Activated CD4-positive, alpha-beta T cell treated with anti-CD3 and anti-CD28 coated beads for 4 hours (primary cell): ENCODE data around the gene FAM20C.
A peak's percentile ranks its signal among the peaks of the same experiment; 100 is the strongest.

ENCODE experiments used
- DNase-seq, 2 donors: peaks; one replicate each; pipeline ENCODE4 v3.0.0-alpha.2; 2020

The FAM20C gene

DNA sequence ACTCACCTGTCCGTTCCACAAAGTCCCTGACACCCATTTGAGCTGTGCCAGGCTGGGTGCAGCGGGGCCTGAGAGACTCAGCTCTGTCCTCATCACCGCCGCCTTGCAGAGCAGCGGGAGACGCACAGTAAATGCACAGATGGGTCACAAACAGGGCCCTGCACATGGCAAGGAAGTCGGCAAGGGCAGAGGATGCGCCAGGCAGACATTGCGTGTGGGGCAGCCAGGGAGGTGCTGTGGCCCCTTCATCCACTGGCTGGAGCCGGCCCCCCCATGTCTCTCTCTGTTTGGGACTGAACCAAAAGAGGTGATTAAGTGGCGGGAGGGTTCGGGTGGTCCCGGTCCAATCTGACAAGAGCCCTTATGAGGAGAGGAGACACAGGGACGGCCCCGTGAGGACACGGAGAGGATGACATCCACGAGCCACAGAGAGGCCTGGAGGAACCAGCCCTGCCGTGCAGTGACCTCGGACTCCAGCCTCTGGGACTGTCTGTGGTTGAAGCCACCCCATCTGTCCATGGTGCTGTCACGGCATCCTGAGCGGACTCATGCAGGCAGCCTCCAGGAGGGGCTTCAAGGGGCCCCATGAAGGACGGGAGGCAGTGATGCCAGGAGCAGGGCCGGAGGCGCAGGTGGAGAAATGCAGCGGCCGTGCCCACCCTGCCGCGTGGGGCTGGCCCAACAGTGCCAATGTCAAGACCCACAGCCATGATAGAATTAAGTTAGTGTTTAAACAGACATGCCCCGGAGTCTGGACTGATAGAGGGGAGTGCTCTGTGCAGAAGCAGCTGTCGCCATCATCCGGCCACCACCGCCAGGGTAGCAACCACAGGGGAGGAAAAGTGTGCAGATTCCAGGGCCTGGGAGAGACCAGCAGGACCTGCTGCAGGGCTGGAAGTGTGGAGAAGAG, 69.2 kb downstream of the FAM20C start:
- no peak for DNase-seq

DNA sequence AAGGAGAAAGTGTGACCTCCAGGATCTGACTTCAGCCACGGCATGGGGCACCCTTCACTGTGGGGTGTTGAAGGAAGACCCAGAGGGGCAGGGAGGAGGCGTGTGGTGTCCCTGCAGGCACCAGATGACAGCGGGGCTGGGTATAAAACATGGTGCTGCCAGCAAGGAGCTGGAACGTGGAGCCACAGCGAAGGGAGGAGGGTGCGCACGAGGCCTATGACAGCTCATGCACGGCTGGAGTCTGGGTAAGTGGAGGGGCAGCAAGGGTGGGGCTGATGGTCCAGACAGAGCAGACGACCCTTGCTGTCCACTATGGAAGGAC, 69.8 kb downstream of the FAM20C start:
- no peak for DNase-seq

DNA sequence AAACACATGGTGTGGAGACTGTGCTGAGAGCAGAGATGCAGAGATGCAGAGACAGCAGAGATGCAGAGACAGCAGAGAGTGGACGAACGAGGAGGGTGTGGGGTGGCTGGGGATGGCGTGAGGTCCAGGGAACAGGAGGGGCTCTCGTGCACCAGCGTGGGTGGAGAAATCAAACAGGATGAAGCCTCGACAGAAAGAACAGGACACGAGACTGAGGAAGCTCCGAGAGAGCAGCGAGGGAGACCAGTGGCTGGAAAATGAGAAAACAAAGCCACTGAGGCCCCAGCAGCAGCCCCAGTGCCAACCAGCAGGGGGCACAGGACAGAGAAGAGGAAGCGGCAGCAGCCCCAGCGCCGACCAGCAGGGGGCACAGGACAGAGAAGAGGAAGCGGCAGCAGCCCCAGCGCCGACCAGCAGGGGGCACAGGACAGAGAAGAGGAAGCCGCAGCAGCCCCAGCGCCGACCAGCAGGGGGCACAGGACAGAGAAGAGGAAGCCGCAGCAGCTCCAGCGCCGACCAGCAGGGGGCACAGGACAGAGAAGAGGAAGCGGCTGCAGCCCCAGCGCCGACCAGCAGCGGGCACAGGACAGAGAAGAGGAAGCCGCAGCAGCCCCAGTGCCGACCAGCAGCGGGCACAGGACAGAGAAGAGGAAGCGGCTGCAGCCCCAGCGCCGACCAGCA, 70.4 kb downstream of the FAM20C start:
- DNase-seq = peak in 1 of 2 donors; percentile 32

DNA sequence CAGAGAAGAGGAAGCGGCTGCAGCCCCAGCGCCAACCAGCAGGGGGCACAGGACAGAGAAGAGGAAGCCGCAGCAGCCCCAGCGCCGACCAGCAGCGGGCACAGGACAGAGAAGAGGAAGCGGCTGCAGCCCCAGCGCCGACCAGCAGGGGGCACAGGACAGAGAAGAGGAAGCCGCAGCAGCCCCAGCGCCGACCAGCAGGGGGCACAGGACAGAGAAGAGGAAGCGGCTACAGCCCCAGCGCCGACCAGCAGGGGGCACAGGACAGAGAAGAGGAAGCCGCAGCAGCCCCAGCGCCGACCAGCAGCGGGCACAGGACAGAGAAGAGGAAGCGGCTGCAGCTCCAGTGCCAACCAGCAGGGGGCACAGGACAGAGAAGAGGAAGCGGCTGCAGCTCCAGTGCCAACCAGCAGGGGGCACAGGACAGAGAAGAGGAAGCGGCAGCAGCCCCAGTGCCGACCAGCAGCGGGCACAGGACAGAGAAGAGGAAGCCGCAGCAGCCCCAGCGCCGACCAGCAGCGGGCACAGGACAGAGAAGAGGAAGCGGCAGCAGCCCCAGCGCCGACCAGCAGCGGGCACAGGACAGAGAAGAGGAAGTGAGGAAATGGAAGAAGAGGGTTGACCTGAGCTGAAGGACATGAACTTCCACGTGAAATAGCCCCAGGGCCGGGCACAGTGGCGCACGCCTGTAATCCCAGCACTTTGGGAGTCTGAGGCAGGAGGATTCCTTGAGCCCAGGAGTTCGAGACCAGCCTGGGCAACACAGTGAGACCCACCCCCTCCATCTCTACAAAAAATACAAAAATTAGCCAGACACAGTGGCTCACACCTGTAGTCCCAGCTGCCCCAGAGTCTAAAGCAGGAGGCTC, 71.3 kb downstream of the FAM20C start:
- DNase-seq = peak in 1 of 2 donors; percentile 50

DNA sequence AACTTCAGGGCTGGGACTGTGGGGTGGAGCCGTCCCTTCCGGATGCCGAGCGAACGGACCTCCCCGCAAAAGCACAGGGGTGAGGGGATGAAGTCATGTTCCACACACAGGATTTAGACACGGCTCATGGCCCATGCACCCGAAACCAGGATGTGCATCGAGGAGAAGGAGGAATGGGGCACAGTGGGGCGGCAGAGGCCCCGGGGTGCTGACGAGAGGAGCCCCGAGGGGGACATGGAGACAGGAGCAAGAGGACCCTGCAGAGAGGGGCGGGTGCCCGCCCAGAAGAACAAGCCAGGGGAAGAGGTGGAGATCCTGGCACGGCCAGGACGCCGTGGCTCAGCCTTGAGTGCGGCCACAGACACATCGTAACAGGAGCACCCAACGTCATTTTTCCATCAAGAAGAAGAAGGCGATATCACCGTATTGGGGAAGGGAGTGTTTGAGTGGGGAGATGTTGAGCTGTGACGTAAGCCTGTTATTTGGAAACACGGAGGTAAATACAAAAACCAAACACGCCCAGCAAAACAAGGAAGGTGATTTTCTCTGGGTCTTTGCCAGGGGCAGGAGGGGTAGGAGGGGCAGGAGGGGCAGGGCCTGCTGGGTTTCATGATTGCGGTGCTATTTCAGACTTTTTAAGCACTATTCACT, 72.3 kb downstream of the FAM20C start:
- DNase-seq = no peak

DNA sequence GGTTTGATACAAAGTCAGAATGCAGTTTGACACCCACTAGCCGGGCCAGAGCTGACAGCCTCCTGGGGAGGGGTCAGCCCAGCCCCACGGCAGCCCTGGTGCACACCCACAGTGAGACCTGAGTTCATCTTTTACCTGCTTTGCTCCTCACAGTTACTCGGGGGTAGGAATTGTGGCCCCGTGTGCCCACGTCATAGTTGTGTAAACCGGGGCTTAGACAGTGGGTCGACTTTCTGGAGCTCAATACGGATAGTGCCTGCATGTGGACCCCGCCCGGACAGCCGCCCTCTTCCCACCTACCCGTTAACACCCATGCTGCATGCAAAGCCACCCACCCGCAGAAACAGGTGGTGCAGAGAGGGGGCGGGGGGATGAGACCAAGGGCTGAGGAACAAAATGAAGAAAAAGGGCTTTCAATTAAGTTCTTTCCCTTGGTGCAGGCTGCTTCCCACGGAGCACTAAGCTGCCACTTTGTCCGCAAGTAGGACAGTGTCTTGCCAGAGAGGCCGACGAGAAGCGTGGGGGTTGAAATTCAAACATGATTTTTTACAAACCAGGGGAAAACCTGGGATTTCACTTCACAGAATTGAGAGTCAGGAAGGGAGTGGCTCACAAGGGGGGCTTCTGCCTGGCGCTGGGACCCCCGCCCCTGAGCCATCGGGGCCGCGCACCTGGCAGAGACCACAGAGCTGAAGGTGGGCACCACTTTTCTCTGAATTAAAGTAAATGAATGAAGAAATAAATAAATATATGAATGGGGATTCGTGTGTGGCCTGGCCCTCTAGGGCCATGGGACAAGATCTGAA, 73.0 kb downstream of the FAM20C start:
- DNase-seq = no peak

DNA sequence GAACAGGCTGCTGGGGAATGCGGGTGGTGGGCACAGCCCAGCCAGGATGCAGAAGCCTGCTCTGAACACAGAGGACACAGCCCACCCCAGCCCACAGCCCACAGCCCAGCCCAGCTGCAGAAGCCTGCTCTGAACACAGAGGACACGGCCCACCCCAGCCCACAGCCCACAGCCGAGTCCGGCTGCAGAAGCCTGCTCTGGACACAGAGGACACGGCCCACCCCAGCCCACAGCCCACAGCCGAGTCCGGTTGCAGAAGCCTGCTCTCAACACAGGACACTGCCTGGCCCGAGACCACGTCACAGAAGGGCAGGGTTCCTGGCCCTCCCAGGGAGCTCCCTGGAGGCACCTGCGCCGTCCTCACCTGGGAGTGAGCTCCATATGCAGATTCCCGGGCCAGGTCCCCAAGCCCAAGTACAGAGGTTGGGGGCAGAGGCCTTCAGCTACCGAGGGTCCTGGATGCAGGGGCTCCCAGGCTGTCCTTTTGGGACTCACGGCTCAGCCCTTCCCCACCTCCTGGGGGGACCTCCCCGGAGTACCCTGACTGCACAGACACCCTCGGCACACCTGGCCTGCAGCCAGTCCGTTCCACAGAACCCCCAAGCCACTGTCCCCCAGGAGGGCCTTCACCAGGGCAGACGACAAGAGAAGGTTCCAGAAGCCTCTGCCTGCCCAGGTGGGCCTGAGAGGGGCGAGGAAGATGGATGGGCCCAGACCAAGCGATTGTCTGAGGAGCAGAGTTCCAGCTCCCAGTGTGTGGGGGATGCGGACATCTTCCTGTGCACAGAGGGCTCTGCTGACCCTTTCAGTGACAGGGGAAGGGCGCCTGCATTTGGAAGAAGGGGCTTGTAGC, 73.9 kb downstream of the FAM20C start:
- no peak for DNase-seq

DNA sequence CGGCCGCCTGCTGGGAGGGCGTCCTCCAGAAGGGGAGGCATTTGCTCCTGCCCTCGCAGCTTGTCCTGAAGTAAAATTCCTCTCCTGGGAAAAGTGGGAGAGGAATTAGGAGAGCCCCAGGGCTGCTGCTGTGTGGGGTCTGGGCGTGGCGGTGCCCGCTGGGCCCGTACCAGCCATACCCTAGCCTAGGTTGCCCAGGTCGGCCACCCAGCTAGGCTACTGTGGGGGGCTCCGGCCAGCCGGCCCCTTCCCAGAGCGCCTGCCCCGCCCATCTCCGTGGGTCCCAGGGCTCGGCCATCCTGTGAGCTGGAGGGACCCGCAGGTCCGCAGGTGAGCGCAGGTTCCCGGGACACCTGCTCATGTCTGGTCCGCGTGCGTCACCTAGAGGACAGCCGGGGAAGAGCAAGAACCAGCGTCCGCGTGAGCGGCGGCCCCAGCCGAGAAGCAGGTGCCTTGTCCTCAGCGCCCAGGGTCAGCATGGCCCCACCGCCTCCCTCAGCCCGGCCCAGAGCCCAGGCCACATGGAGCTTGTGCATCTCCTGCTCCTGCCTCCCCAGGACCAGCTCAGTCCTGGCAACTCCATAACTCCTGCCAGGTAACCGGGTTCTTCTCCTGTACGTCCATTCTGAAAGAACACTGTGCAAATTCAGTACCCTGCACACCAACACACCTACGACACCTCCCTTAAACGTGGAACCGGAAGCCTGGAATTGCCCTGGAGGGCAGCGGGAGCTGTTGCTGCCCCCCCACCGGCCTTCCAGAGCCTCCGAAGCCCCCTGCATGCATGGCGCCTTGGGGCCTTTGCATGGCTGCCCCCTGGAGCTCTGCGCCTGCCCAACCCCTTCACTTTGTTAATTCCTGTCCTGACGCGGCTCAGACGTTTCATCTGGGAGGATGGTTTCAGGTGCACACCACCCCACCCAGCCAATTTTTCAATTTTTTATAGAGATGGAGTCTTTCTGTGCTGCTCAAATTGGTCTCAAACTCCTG, 74.8 kb downstream of the FAM20C start:
- no peak for DNase-seq

DNA sequence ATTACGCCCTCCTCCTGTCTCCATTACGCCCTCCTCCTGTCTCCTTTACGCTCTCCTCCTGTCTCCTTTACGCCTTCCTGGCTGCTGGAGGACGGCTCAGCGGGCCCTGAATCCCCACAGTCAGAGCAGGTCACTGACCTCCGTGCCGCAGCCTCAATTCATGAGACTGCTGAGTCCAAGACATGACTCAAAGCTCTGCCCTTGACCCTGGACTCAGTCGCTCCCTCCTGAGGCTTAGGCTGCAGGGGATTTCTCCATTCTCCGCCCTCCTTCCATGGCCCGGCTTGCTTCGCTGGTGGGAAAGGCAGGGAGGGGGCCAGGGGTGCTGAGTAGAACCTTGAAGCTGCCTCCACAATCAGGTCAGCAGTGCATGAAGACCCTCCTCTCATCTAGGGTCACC, 76.6 kb downstream of the FAM20C start:
- DNase-seq = no peak

DNA sequence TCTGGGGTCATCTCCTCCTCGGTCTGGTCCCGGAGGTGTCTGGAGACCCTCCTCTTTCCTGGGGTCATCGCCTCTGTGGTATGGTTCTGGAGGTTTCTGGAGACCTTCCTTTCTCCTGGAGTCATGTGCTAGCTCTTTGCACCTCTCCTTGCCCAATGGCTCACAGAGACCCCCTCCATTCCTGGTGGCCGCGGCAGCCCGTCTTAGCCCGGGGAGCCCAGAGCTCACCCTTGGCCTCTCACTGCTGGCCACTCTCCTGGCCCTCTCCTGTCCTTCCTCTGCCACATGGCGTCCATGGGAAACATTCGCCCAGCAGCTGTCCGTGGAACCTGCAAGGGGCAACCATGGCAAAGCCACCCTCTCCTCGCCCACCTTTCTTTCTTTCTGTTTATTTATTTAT, 77.3 kb downstream of the FAM20C start:
- no peak for DNase-seq

DNA sequence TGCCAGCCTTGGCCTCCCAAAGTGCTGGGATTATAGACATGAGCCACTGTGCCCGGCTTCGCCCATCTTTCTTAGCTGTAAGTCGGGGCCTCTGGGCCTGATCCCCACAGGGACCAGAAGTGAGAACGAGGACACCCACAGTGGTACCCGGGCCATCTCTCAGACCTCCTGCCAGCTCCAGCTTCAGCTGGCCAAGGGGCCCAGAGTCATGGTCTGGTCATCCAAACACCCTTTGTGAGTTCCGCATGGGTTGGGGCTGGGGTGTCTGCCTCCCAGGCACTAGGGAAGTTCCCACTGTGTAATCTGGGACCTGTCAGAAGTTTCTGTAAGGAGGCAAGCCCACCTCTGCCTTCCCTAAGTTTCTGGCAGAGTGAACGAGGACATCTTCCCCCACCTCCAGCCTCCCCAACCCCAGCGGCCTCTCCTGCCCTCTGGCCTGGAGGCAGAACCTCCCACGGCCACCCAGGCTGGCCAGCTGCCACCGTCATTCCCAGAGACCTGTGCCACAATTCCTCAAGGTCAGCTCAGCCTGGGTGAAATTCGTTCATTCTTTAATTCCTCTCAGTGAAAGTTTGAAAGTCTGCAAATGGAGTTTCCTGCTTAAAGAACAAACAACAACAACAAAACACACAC, 78.1 kb downstream of the FAM20C start:
- DNase-seq = no peak

DNA sequence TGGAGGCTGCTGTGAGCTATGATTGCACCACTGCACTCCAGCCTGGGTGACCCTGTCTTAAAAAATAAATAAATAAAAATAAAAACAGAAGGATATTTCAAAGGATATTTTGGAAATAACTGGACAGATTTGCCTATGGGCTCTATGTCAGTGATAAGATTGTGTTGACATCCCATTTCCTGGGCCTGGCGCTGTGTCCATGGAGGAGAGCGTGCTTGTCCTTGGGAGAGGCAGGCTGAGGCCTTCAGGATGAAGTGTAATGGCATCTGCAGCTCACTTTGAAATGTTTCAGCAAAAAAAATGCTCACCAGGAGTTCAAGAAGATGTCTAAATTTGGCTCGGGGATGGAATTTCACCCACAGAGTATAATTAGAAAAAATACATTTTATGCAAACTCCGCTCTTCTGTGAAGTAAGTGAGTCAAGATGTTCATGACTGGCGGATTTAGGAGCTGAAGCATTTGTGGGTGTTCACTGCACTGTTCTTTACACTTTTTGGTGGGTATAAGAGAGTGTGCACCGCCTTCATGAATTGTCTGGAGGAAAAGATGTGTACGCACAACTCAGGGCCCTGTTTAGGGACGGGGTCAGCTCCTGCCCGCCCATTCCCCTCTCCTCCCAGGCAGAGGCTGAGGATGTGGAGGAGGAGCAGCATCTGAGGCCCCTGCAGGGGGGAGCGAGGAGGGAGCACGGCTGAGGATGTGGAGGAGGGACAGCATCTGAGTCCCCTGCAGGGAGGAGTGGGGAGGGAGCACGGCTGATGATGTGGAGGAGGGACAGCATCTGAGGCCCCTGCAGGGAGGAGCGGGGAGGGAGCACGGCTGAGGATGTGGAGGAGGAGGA, 79.1 kb downstream of the FAM20C start:
- no peak for DNase-seq

DNA sequence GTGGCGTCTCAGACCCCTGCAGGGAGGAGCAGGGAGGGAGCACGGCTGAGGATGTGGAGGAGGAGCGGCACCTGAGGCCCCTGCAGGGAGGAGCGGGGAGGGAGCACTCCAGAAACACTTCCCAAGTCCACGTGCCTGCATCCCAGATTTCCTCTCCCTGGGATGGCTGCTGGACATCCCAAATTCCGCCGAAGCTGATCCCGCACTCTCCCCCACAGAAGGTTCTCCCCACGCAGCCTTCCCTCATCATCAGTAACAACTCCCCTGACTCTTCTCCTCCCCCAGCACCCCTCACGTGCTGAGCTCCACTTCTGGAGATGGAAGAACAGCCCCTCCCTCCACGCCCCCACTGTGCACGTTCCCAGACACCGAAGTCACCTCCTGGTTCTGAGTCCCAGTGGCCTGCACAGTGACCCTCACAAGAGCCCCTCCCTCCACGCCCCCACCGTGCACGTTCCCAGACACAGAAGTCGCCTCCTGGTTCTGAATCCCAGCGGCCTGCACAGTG, 79.8 kb downstream of the FAM20C start:
- DNase-seq = no peak

DNA sequence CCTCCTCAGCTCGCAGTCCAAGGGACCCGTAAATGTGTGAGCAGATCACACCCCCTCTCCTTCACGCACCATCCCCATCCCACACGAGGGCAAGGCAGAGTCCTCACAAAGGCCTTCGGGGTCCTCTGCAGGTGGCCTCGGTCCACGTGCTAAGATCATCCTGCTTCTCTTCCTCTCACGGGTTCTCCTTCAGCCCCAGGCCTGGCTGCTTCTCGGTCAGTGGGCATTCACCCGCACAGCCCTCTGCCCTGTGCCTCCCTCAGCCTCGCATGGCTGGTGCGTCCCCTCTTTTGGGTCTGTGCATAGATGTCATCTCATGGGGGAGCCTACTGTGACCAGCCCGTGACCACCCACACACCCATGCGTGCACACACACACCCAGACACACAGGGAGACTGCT, 80.3 kb downstream of the FAM20C start:
- no peak for DNase-seq

DNA sequence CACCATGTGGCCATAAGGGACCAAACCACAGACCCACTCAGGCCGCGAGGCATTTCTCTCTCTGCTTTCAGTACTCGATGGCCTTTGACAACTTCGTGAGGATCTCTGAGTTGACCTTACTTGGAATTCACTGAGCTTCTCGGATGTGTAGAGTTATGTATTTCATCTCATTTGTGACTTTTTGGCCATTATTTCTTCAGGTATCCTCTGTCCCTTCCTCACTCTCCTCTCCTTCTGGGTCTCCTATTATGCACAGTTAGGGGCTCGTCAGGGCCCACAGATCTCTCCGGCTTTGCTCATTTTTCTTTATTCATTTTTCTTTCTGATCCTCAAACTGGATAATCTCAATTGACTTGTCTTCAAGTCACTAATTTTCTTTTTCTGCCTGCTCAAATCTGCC, 81.0 kb downstream of the FAM20C start:
- DNase-seq = no peak

DNA sequence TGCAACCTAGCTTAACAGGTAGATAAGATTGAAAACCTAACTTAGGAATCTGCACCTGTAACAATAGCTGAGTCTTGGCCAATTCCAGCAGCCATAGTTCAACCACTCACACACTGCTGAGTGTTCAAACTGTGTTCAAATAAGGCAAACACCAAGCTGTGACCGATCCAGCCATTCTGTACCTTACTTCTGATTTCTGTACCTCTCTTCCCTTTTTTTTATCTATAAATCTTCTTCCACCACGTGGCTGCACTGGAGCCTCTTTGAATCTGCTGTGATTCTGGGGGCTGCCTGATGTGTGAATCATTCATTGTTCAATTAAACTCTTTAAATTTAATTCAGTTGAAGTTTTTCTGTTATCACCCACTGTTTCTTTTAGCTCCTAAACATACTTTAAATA, 81.9 kb downstream of the FAM20C start:
- no peak for DNase-seq

DNA sequence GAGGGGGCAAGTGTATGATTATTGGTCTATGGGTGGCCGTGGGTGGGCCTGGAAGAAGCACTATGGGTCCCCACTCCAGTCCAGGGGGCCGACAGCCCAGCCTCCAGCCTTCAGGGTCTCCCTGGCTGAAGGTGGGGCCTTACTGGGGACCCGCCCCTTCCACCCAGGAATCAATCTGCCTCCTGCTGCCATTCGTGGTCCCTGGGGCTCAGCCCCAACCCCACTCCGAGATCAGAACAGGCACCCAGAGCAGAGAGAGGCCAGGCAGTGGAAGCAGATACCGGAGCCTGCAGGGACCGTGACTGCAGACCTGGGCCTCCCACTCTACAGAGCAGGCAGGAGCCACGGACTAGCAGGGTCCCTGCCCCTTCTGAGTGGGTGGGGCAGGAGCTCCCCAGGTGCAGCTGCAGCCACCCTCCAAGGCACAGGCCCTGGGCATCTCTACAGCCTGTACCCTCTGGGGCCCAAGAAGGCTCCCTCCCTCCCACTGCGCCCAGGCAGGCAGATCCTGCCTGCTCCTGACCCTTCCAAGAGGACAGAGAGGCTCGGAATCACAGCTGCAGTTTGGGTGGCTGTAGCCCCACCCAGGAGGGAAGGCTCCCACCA, 84.0 kb downstream of the FAM20C start:
- no peak for DNase-seq

DNA sequence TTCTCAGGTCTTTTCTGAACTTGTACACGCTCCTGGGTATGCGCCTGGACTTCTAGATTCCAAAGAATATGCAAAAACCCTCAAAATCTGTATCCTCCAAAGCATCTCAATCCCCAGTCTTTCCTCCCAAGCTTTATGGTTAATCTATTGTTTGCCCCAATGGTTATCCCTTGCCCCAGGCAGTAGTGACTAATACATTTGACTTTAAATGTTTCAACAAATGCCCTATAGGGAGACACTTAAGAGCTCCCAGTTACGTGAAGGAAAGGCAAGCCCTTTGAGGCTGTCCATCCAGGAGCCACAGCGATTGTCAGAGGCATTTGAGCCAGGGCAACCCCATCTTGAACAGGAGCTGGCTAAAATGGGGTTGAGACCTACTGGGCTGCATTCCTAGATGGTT, 84.9 kb downstream of the FAM20C start:
- DNase-seq = no peak
